GM18873 (cell line): ENCODE data around the gene XPO4.

Experiments used
- ATAC-seq: cut with Tn5 transposase; IDR thresholded peaks from one replicate; pipeline ENCODE4 v1.9.1; 2021; ENCODE audit warnings: mild to moderate bottlenecking, moderate library complexity, moderate number of reproducible peaks; ENCODE audit not compliant: unreplicated experiment, low FRiP score

Gene XPO4

DNA sequence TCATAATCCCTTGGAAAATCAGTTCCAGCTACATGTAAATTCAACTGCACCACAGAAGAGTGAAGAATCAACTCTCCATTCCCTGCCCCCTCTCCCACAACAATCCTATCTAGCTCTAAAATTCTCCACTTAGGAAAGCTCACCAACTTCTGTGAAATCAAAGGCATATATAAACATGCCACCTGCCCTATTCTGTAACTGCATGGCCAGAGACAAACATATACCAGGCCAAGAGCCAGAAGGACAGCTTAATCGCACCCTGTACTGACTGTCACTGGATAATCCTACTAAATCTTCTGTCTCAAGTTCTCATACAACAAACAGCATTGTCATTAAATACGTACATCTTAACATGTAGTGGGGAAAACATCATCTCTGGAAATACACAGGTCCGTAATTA lies 70.6 kb downstream of the XPO4 start:
- ATAC-seq, result no peak

DNA sequence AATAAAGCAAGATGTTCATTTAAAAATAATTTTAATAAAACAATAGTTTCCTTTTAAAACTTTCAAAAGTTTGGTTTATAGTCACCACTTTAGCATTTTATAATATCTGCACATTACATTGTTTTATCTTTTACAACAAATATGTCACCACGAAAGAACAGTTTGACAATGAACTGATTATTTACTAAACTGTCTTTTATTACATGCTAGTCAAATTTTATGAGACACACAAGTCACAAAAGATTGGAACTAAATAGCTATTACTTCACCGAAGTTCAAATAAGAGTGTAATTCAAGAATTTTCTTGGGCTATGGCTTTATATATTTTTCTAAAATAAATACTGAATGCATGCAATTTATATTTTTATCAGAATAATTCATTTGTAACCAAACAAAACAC lies 71.3 kb downstream of the XPO4 start:
- ATAC-seq, result no peak

DNA sequence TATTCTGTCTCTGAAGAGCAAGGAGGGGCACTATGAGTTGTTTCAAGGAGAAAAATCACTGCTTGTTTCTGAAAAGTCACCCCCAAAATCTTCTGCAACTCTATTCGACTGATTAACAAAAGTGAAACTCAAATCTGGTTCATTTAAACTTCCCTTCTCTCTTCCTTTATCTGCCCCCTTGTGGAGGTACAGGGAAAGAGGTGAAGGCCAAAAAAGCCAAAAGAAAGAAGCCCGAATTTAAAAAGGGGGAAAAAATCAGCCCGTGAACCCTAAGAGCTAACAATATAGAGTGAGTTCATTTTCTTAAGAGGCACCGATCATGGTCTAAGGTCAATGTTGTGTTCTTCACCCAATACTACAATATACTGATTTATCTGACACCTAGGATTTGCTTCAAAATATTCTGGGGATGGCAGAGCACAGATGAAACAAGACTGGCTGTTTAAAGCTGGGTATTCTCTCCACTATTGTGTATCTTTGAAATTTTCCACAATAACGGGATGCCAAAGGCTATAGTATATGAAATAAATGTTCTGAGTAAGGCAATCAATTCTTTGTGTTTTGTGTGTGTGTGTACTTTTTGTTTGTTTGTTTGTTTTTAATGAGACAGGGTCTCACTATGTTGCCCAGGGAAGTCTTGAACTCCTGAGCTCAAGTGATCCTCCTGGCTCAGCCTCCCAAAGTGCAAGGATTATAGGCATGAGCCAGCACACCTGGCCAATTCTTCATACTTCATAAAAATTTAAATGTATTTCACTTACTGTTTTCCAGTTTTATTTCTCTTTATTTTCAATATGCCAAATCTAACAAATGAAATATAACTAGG lies 73.8 kb downstream of the XPO4 start:
- no peak for ATAC-seq

DNA sequence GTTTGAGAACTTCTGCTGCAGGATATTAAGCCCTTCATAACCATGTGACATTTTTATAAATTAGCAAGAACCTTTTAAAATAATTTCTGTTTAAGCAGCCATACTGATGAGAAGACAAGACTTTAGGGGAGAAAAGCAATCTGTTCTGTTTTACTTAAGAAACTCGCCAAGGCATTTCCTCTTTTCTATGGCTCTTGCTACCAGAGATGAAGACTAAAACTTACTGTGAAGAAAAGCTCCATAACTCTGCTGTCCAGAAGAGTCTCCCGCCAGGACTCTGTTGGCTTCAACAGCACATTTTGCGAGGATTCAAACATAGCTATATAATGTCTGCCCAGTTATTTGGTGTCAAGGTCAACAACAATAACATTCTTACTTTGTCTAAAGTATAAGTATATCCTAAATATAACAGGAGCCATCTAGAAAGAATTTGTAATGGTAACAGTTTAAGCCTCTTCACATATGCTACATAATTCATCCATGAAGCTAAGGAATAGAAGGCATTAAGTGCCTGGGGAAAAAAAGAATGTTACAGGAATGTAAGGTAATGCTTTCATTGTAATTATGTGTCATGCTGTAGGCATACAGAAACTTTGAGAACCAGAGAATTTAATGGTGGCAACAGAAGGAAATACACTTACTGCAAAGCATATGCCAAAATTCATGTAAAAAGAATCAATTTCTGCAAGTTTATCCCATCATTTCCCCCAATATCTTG lies 75.5 kb downstream of the XPO4 start:
- ATAC-seq, result no peak

DNA sequence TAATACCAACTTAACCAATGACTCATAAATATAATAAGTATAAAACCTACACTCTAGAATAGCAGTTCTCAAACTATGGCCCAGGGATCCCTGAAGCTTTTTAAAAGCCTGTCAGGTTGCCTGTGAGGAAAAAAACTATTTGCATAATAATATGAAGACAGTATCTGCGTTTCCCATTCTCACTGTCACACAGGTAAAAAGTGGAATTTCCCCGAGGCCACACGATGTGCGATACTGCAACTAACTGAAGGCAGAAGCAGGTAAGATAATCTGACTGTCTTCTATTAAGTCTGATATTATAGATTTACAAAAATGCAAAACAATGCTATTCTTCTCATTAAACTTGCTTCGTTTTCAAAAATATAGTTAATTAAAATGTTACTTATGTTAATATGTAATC lies 76.2 kb downstream of the XPO4 start:
- ATAC-seq, result no peak

DNA sequence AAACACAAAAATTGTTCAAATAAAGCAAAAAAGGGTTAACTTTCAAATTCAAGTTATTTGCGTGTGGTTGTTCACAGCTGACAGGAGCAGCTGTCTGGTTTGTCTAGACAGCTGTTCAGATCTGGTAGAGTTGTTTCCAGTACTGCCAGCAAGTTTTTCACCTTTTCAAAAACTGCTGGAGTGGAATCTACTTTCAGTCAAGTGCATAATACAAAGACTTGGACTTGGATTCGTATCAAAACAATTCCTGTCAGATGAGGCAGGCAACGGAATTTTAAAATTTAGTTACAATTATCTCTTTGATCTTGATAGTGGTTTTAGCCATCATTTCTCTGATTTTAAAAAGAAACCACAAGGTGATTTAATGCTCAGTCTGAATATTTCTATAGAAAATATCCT lies 77.1 kb downstream of the XPO4 start:
- no peak for ATAC-seq

DNA sequence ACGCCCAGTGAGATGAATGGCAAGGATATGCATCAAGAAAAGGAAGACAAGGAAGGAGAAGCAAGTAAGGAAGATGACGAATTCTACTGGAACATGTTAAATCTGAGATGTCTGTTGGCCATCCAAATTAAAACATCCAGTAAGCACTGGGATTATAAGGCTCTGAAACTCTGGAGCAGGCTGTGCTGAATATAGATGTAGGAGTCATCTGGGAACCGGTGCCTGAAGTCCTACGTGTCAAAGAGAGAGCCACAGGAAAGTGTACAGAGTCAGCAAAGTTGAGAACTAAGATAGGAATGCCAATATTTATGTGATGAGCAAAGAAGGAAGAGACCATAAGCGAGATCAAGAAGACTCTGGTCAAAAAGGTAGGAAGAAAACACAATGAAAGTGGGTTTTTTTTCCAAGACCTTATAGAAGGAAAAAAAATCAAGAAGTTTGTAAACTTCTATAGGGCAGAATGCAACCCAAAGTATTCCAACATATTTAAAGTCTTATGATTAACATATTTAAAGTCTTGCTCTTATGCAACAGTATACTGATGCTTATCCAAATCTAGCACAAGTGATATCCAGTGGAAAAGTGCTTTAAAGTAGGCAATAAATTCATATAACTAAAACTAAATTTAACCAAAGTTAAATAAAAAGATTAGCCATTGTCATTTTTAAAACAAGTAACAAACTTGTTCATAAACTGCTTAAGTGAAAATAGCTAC lies 77.6 kb downstream of the XPO4 start:
- no peak for ATAC-seq

DNA sequence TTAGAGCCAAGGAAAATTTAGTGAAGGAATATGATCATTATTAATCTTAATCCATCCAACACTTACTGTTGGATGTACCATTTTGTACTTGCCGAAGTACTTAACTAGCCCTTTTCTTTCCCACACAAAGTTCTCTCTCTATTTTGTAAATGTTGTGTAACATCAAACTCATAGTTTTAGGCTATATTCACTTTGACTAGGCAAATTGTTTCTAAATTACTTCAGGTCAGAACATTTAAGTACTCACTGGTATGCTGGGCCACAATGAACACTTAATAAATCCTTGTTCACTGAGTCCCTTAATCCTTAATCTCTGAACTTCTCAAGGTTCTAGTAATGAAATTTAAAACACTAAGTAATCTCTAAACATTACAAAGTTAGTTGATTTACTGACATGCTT lies 79.5 kb downstream of the XPO4 start:
- ATAC-seq, result no peak

DNA sequence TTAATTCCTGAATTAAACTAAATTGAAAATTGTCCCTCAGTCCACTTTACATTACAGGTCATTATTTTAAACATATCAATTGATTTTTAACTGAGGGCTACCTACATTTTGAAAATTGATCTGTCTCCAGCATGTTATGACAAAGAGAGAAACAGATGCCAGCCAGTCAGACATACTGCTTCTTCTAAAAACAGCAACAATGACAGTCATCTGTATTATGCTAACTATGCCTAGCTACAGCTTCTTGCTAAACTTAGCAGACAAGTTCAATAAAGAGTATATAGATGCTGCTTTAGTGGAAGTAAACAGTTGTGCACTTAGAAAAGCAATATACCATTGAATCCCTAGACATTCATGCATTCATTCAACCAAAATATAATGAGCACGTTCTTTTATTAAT lies 80.1 kb downstream of the XPO4 start:
- ATAC-seq, result no peak

DNA sequence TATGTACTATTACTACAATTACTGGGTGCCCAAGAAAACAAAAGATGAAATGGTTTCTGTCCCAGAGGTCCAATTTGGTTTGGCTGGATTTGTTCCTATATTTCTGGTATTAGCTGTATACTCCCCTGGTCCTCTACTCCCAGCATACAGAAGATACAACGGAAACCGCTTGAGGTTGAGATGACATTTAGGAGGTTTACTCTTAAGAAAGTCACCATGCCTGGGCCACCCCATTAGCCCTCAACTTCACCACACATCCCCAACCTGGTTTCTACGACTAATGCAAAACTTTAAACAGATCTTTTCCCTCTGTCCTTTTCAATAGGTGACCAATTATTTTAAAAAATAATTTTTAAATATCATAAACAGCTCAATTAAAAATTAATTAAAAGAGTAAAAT lies 82.8 kb downstream of the XPO4 start:
- ATAC-seq, result no peak

DNA sequence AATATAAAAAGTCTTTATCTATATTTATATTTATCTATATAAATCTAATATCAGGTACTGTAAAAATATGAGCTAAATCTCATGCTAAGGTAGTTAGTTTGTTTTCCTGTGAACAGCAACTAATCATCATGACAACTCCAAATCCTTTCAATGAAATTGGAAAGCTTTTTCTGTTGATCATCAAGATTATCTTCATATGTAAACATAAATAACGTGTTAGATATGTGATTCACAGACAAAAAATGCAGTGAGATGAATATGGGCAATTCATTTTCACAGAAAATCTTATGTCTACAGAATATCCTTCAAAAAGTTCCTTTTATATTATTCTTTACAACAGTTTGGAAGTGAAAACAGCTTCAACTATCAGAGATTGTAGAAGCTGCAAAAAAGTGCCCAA lies 87.1 kb downstream of the XPO4 start:
- no peak for ATAC-seq

DNA sequence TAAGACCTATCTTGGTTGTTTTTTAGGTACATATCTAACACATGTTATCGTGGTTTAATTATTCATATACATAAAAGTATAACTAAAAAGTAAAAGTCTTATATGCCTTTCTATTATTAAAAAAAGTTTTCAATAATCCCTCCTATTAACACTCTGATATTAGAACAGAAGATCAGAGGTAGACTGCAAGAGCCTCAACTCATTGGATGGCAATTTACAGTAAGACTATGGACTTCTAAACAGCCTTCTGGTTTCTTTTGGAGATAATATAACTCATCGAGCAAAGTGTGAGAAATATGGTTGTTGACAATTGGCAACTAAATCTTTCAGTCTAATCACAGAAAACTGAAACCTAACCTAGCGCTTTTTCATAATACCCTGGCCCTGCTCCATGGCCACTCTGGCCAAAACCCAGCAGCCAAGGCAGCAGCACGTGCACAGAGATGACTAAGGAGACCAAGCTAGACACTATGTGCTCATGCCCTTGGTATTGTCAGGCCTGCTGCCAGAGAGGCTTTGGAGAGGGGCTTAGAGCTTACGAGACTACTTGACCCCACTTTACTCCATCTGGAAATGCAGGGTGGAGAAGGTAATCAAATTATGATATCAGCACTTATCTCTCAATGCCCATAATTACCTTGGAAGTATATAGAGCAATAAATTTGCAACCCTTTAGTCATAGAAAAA lies 88.2 kb downstream of the XPO4 start:
- ATAC-seq, result no peak

DNA sequence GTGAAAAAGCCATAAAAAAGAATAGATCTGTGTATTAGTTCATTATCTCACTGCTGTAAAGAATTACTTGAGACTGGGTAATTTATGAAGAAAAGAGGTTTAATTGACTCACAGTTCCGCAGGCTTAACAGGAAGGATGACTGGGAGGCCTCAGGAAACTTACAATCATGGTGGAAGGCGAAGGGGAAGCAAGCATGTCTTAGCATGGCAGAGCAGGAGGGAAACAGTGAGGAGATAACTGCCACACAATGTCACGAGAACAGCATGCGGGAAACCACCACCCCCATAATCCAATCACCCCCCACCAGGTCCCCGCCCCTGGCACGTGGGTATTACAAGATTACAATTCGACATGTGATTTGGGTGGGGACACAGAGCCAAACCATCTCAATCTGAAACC lies 89.7 kb downstream of the XPO4 start:
- ATAC-seq, result no peak

DNA sequence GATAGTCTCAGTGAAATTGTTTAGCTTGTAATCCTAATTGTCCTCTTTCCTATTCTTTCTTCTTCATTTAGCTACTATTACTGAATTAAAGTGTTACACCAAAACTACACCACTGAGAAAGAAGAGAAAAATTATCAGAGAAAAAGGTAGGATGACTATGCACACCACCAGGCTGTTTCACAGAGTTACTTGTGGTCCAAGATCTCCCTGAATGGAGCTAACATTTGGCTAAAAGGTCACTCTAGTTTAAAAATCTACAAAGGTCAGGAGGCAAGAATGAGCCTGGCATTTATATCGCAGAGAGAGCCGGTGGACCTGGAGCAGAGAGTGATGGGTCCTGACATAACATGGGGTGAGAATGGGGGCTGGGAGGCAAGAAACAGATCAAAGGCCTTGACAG lies 91.7 kb downstream of the XPO4 start:
- no peak for ATAC-seq

DNA sequence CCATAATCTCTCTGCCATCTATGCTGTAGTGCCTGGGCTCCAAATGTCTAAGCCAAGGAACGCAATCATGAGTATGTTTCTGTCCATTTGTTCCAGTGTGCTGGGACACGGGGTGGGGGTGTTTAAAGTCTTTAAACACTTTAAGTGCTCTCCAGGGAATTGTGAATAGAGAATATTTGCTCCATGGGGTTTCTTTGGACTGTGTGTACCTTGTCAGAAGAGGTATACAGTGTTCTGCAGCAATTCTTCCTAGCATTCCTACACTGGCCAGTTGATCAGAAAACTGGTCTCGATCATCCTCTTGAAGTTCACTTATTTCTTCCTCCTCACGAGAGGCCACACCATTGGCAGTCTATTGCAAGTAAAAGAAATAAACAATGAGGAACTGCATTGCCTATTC lies 93.7 kb downstream of the XPO4 start:
- ATAC-seq, result no peak

DNA sequence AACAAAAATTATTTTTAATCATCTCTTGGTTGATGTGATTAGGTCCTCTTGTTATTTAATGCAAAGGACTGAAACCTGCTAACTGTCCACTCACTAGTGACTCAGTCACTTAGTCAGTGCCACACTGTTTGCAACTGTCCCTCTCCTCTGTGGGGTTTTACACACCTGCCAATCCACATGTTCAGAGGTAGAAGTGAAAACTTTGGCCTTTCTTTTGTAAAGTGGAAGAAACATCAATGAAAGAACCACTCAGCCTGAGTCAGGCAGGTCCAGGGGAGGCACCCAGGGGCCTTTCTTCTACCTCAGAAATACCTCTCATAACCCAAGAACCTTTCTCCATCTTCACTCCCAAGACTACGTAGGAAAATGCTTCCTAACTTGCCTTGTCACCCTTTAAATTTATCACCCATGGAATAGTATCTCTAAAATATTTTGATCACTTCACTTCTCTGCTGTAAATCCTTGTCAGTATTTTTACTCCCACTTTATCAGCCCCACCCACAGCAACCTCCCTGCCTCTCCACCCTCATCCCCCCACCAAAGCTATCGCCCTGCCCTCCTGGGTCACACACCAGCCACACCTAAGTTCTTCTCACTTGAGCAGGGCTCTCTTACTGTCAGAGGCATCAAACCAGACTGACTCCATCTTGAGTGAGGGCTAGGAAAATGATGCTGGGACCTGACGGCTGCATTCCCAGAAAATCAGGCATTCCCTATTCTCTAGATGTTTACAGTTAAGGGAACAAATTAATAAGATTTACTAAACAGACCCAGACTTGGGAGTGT lies 99.2 kb downstream of the XPO4 start:
- ATAC-seq, result no peak

DNA sequence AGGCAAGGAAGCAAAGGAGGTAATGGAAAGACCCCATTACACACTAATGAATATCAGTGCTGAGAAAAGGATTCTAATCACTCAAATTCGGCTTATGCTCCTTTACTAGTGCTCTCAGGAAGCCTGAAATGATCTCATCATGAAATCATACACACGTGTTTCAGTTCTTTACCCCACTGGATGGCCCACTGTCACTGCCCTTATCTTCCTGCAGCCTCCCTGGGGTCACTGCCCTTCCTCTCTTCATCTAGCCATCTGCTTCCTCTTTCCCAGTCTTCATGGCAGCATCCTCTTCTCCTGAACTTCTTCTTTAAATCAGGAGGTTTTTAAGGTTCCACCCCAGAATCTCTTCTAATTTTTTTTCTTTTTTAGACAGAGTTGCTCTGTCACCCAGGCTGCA lies 100.8 kb downstream of the XPO4 start:
- no peak for ATAC-seq

DNA sequence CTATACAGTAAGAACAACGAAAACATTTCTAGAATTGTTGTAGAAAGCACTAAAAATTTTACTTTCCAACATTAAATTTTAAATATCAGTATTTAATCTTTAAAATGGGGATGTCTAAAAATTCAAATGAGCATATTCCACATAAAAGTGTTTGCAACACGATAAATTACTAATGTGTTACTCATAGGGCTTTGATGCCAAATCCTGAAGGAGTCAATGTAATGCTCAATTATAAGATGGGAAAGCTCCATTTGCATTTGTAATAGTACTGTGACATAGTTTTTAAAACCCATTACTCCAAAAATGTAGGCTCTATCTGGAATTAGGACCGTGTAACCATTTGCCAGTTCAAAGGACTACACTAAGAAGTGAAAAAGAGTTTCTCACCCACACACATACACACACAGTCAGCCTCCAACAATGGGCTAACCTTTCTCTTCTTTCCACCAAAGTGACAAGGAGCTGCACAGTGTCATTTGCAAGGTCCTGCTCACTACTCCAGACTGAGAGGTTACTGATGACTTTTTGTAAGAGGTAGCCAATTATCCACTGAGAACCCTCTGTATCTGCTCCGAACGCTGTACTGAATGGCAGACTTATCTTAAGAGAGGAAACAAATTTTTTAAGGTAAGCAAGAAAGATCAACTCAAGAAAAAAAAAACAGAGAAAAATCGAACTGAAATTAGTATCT lies 102.7 kb downstream of the XPO4 start:
- ATAC-seq, result no peak

DNA sequence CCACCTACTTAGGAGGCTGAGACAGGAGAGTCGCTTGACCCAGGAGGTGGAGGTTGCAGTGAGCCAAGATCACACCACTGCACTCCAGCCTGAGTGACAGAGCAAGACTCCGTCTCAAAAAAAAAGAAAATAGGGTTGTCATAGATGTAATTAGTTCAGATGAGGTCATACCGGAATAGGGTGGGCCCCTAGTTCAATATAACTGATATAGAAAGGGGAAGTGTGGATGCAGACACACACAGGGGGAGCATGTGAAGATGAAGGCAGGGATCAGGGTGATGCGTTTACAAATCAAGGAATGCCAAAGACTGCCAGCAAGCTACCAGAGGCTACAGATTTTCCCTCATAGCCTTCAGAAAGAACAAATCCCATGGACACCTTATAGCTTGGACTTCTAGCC lies 104.5 kb downstream of the XPO4 start:
- no peak for ATAC-seq
